IMR-90 (cell line): ENCODE data around the gene ISLR2. TPM values are rescaled to one million over a fixed set of nuclear protein-coding genes. Genes with fewer than 3 reads are reported as not detected.

Experiments
- ATAC-seq: fragments of 200-7000 bp; cut with Tn5 transposase; 2 replicates; pipeline ENCODE4 v1.9.1; 2020; ENCODE audit warnings: low read depth, mild to moderate bottlenecking, moderate library complexity
- BruUV-seq: library from RNA; stranded (reverse); fragments of 400-500 nt; replicated peaks from 2 replicates; lab custom pipeline; 2021; lab: Mats Ljungman, UMichigan
- CTCF ChIA-PET: fragments of 300-600 bp; formaldehyde crosslinking; extraction: SDS; loops from one replicate; lab custom pipeline; 2021; ENCODE audit warnings: antibody characterized with exemption; lab: Yijun Ruan, JAX
- POLR2A ChIA-PET: fragments of 300-600 bp; sonication (Branson Sonifier 250); formaldehyde crosslinking; loops from one replicate; lab custom pipeline; 2022; ENCODE audit warnings: antibody characterized with exemption; ENCODE audit not compliant: unreplicated experiment; lab: Charles Lee
- DNase-seq: peaks from one replicate; pipeline ENCODE4 v3.0.0; 2013
- H2AFZ ChIP-seq: replicated peaks from 2 replicates; pipeline ENCODE3; 2013; ENCODE audit warnings: low read length, mild to moderate bottlenecking; ENCODE audit not compliant: poor library complexity
- H2AK5ac ChIP-seq: 2 replicates; pipeline ENCODE4 v1.6.1; 2013; ENCODE audit warnings: low read depth, low read length, inconsistent platforms
- H2AK9ac ChIP-seq: replicated peaks from 2 replicates; pipeline ENCODE3; 2013; ENCODE audit warnings: mild to moderate bottlenecking, low read depth, low read length, moderate library complexity; ENCODE audit not compliant: poor library complexity
- H2BK120ac ChIP-seq: 2 replicates; pipeline ENCODE4 v1.6.1; 2013; ENCODE audit warnings: low read depth, low read length, inconsistent platforms
- H2BK15ac ChIP-seq: 3 replicates; pipeline ENCODE4 v1.6.1; 2013; ENCODE audit warnings: low read depth, low read length, inconsistent platforms
- H2BK20ac ChIP-seq: 2 replicates; pipeline ENCODE4 v1.6.1; 2013; ENCODE audit warnings: low read depth, mild to moderate bottlenecking, inconsistent platforms, low read length, moderate library complexity
- H2BK5ac ChIP-seq: 2 replicates; pipeline ENCODE4 v1.6.1; 2013; ENCODE audit warnings: mild to moderate bottlenecking, low read depth, low read length, inconsistent platforms; ENCODE audit not compliant: poor library complexity, severe bottlenecking
- H3K14ac ChIP-seq: replicated peaks from 2 replicates; pipeline ENCODE4 v1.6.1; 2013; ENCODE audit warnings: low read depth, low read length, inconsistent platforms
- H3K18ac ChIP-seq: 2 replicates; pipeline ENCODE4 v1.6.1; 2013; ENCODE audit warnings: low read depth, low read length, control low read depth
- H3K23ac ChIP-seq: 2 replicates; pipeline ENCODE4 v1.6.1; 2013; ENCODE audit warnings: low read depth, low read length, inconsistent platforms
- H3K27ac ChIP-seq: 2 replicates; pipeline ENCODE4 v1.5.1; 2013; ENCODE audit warnings: mild to moderate bottlenecking, control low read depth, low read length; ENCODE audit not compliant: insufficient read depth
- H3K27me3 ChIP-seq: 2 replicates; pipeline ENCODE4 v1.6.1; 2013; ENCODE audit warnings: low read length; ENCODE audit not compliant: control insufficient read depth, insufficient read depth
- H3K36me3 ChIP-seq: 2 replicates; pipeline ENCODE4 v1.6.1; 2013; ENCODE audit warnings: low read length, mixed read lengths; ENCODE audit not compliant: control insufficient read depth, insufficient read depth
- H3K4ac ChIP-seq: 2 replicates; pipeline ENCODE4 v1.6.1; 2013; ENCODE audit warnings: low read depth, low read length, inconsistent platforms
- H3K4me1 ChIP-seq: 2 replicates; pipeline ENCODE4 v1.6.1; 2013; ENCODE audit warnings: low read length, mixed read lengths; ENCODE audit not compliant: control insufficient read depth, insufficient read depth
- H3K4me2 ChIP-seq: 2 replicates; pipeline ENCODE4 v1.6.1; 2013; ENCODE audit warnings: low read depth, mild to moderate bottlenecking, control low read depth, low read length, moderate library complexity
- H3K4me3 ChIP-seq: 2 replicates; pipeline ENCODE4 v1.5.1; 2013; ENCODE audit warnings: low read depth, mild to moderate bottlenecking, control low read depth, low read length, moderate library complexity; ENCODE audit not compliant: insufficient read depth
- H3K56ac ChIP-seq: 2 replicates; pipeline ENCODE4 v1.6.1; 2013; ENCODE audit warnings: low read length, inconsistent platforms; ENCODE audit not compliant: insufficient read depth; ENCODE audit errors: extremely low read depth
- H3K79me1 ChIP-seq, 2 experiments: 2 replicates each; pipeline ENCODE4 v1.6.1; 2013; ENCODE audit warnings: low read length in 2 of 2, inconsistent platforms in 1 of 2, low read depth in 1 of 2
- H3K9ac ChIP-seq: 2 replicates; pipeline ENCODE4 v1.6.1; 2013; ENCODE audit warnings: low read depth, low read length, control low read depth
- H3K9me1 ChIP-seq: 2 replicates; pipeline ENCODE4 v1.6.1; 2013; ENCODE audit warnings: low read length, inconsistent platforms; ENCODE audit not compliant: insufficient read depth
- H3K9me3 ChIP-seq: 2 replicates; pipeline ENCODE4 v1.6.1; 2013; ENCODE audit warnings: low read length; ENCODE audit not compliant: control insufficient read depth, insufficient read depth
- H4K20me1 ChIP-seq: 2 replicates; pipeline ENCODE4 v1.6.1; 2013; ENCODE audit warnings: low read length, inconsistent platforms; ENCODE audit not compliant: insufficient read depth
- H4K5ac ChIP-seq: 2 replicates; pipeline ENCODE4 v1.6.1; 2013; ENCODE audit warnings: mild to moderate bottlenecking, low read depth, low read length, control low read depth
- H4K8ac ChIP-seq, 2 experiments: 2 replicates each; pipeline ENCODE4 v1.6.1; 2013; ENCODE audit warnings: low read depth in 2 of 2, low read length in 2 of 2, control low read depth in 1 of 2, inconsistent platforms in 1 of 2
- H4K91ac ChIP-seq: 2 replicates; pipeline ENCODE4 v1.6.1; 2013; ENCODE audit warnings: low read depth, low read length, inconsistent platforms; ENCODE audit not compliant: insufficient read depth
- BHLHE40 ChIP-seq: fragments of 150-350 bp; IDR thresholded peaks from 2 replicates; pipeline ENCODE4 v1.6.1; 2016; ENCODE audit warnings: mild to moderate bottlenecking, low read depth, low read length
- CEBPB ChIP-seq: IDR thresholded peaks from 2 replicates; pipeline ENCODE4 v1.6.1; 2012; ENCODE audit warnings: low read depth, low read length, improper control_type of control experiment
- CHD1 ChIP-seq: IDR thresholded peaks from 2 replicates; pipeline ENCODE4 v1.6.1; 2012; ENCODE audit warnings: low read depth, low read length, improper control_type of control experiment
- FOS ChIP-seq: fragments of 150-350 bp; IDR thresholded peaks from 2 replicates; pipeline ENCODE4 v1.6.1; 2016; ENCODE audit warnings: low read depth, low read length
- MAFK ChIP-seq: IDR thresholded peaks from 2 replicates; pipeline ENCODE4 v1.6.1; 2012; ENCODE audit warnings: low read depth, low read length, improper control_type of control experiment
- MAZ ChIP-seq: IDR thresholded peaks from 2 replicates; pipeline ENCODE4 v1.6.1; 2012; ENCODE audit warnings: low read depth, mild to moderate bottlenecking, low read length, improper control_type of control experiment, moderate library complexity, borderline replicate concordance
- MXI1 ChIP-seq: IDR thresholded peaks from 2 replicates; pipeline ENCODE4 v1.6.1; 2012; ENCODE audit warnings: low read depth, mild to moderate bottlenecking, low read length, moderate library complexity, borderline replicate concordance
- NFE2L2 ChIP-seq: fragments of 150-350 bp; IDR thresholded peaks from 2 replicates; pipeline ENCODE4 v1.6.1; 2016; ENCODE audit warnings: low read depth, mild to moderate bottlenecking, low read length
- POLR2A ChIP-seq: IDR thresholded peaks from 2 replicates; pipeline ENCODE4 v1.6.1; 2012; ENCODE audit warnings: mild to moderate bottlenecking, low read depth, low read length
- RAD21 ChIP-seq: IDR thresholded peaks from 2 replicates; pipeline ENCODE4 v1.6.1; 2012; ENCODE audit warnings: low read length, improper control_type of control experiment
- RCOR1 ChIP-seq: IDR thresholded peaks from 2 replicates; pipeline ENCODE4 v1.6.1; 2012; ENCODE audit warnings: mild to moderate bottlenecking, low read length, improper control_type of control experiment; ENCODE audit not compliant: insufficient replicate concordance
- RFX5 ChIP-seq: IDR thresholded peaks from 2 replicates; pipeline ENCODE4 v1.8.0; 2012; ENCODE audit warnings: low read depth, mild to moderate bottlenecking, low read length, moderate library complexity
- SMC3 ChIP-seq: fragments of 150-350 bp; IDR thresholded peaks from 2 replicates; pipeline ENCODE4 v1.6.1; 2016; ENCODE audit warnings: low read depth, mild to moderate bottlenecking, antibody characterized with exemption, low read length, moderate library complexity
- WGBS, 2 experiments: methylation state at CpG; one replicate each; pipeline versions ENCODE4 v1.1.5 to v1.1.7; 2013; ENCODE audit warnings: missing lambda C conversion rate in 2 of 2; ENCODE audit not compliant: insufficient read length in 1 of 2; ENCODE audit errors: extremely low coverage in 2 of 2; 5-methylcytosine and 5-hydroxymethylcytosine counted together
- dilution Hi-C: fragments of 300-500 bp; cut with HindIII; formaldehyde crosslinking; loops from one replicate; pipeline ENCODE4 v1.14.3; 2018; ENCODE audit warnings: low sequenced_read_pairs; ENCODE audit not compliant: unreplicated experiment
- in situ Hi-C: fragments of 300-500 bp; cut with MboI; formaldehyde crosslinking; loops from 3 replicates; pipeline ENCODE4 v1.14.3; 2019; ENCODE audit warnings: low sequenced_read_pairs, inconsistent platforms, mixed read lengths
- intact Hi-C: fragments of 100-400 bp; cut with micrococcal nuclease; formaldehyde crosslinking; loops from 2 replicates; pipeline ENCODE4 v1.10.0; 2022
- polyA plus RNA-seq, 3 experiments: library from polyadenylated mRNA; depleted of rRNA; stranded (reverse); fragments of >200 nt; gene quantifications; 2 replicates each; pipeline ENCODE4 v1.2.3, GENCODE V29; 2012; ENCODE audit warnings: low replicate concordance in 1 of 3
- total RNA-seq: library from RNA; depleted of rRNA; stranded (reverse); fragments of >200 nt; gene quantifications from 2 replicates; pipeline ENCODE4 v1.2.3, GENCODE V29; 2012
- TF ChIP-seq, protein P1 (sequence below): fragments of 150-350 bp; IDR thresholded peaks from 2 replicates; pipeline ENCODE4 v1.6.1; 2017; ENCODE audit warnings: mild to moderate bottlenecking, antibody characterized with exemption, low read length, low read depth

ISLR2 gene
- total and polyA plus RNA-seq, 2 of the 4 experiments (the other 2 are of a cell fraction), result not detected

DNA sequence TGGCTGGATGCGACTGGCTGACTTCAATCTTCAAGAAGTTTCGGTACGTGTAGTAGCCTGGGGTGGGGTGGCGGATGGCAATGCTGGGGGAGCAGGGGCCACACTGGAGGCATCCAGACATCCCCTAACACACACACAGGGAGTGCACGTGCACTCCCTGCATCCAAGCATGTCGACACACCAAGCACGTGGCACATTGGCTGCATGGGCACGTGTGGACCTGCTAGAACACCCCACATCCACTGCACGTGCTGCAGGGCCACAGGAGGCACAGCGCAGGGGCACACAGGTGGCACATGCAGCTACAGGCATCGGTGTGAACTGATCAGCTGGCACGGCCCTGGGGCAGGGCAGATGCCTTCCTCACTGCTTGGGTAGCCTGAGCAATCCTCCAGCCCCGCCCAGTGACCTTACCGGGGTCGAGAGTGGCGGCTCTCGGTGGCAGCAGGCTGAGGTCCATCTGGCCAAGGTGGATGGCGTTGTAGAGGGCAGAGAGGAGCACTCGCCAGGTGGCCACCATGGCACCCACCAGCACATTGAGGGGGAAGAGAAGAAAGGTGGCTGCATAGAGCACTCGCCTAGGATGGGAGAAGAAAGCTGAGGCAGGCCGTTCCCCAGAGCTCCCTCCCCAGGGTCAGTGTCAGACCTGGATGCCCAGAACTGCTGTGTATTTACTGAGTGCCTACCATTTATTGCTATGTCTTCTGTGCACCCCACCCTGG lies 50.7 kb downstream of the ISLR2 start:
- no peak overlapping the region for H3K9ac ChIP-seq

More for the DNA sequence above, 50.7 kb downstream of the ISLR2 start:
- H3K27ac ChIP-seq, result no peak overlapping the region
- DNase-seq, result no peak
- no TSS peak for BruUV-seq
- H2AFZ ChIP-seq, result no peak overlapping the region
- no peak overlapping the region for H2BK120ac ChIP-seq
- no peak overlapping the region for H2BK20ac ChIP-seq
- ATAC-seq, result no peak
- no peak overlapping the region for H3K4me3 ChIP-seq
- H3K18ac ChIP-seq, result no peak overlapping the region
- no peak overlapping the region for H3K4me2 ChIP-seq
- no peak overlapping the region for H3K14ac ChIP-seq
- peaks cover 4% of the 10 kb centered on the region; the same call in 1 of the 2 replicates for H3K27me3 ChIP-seq
- H3K56ac ChIP-seq, result no peak overlapping the region
- H3K4me1 ChIP-seq, result peaks cover 26% of the 10 kb centered on the region
- H3K36me3 ChIP-seq, result no peaks in the 10 kb centered on the region
- no peak overlapping the region for H3K4ac ChIP-seq
- H3K9me1 ChIP-seq, result peaks cover 29% of the 10 kb centered on the region
- POLR2A ChIA-PET, result no interaction called here
- CTCF ChIA-PET, result no interaction called here
- no peak overlapping the region for H2BK5ac ChIP-seq
- no peak overlapping the region for H2AK9ac ChIP-seq
- H2AK5ac ChIP-seq, result no peak overlapping the region
- in situ Hi-C loops, result no loop called here
- H2BK15ac ChIP-seq, result no peak overlapping the region
- H3K79me1 ChIP-seq, result no peaks in the 10 kb centered on the region
- TF ChIP-seq MAFK (no peak), RCOR1 (no peak), CEBPB (no peak), FOS (no peak), RAD21 (no peak), BHLHE40 (no peak), CHD1 (no peak), RFX5 (no peak), NFE2L2 (no peak), SMC3 (no peak), POLR2A (no peak), MAZ (no peak), MXI1 (no peak)
- TF ChIP-seq, protein P1, sequence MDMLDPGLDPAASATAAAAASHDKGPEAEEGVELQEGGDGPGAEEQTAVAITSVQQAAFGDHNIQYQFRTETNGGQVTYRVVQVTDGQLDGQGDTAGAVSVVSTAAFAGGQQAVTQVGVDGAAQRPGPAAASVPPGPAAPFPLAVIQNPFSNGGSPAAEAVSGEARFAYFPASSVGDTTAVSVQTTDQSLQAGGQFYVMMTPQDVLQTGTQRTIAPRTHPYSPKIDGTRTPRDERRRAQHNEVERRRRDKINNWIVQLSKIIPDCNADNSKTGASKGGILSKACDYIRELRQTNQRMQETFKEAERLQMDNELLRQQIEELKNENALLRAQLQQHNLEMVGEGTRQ, result no peak
- H4K20me1 ChIP-seq, result peaks cover 6% of the 10 kb centered on the region; the same call in 1 of the 2 replicates
- no peaks in the 10 kb centered on the region for H3K9me3 ChIP-seq
- no peak overlapping the region for H3K23ac ChIP-seq
- WGBS, 2 experiments, result 94% methylated on average over 6 of the region's 21 CpGs; no CpG with 5 or more reads in 1 of the 2 experiments
- intact Hi-C loops, result no loop called here
- no peak overlapping the region for H4K91ac ChIP-seq
- no peak overlapping the region for H4K8ac ChIP-seq
- H4K5ac ChIP-seq, result no peak overlapping the region
- dilution Hi-C loops, result no loop called here
